ENCODE results near the gene NCOA6.
"Not testable (repeated sequence)": the region's sequence is repeated elsewhere in the genome, so short reads cannot be mapped to it uniquely, and the experiment has no call there.

Gene NCOA6

GRCh38 chr20:34831936-34832335 is 6.5 kb upstream of the NCOA6 start:
- in situ Hi-C loops (cut with HindIII; ENCODE audit: low sequenced_read_pairs), result no loop called here

- in situ Hi-C loops (cut with HindIII; ENCODE audit: low sequenced_read_pairs), result no loop called here
These were observed 3.7 kb upstream of the NCOA6 start for GRCh38 chr20:34829191-34829590.

DNA sequence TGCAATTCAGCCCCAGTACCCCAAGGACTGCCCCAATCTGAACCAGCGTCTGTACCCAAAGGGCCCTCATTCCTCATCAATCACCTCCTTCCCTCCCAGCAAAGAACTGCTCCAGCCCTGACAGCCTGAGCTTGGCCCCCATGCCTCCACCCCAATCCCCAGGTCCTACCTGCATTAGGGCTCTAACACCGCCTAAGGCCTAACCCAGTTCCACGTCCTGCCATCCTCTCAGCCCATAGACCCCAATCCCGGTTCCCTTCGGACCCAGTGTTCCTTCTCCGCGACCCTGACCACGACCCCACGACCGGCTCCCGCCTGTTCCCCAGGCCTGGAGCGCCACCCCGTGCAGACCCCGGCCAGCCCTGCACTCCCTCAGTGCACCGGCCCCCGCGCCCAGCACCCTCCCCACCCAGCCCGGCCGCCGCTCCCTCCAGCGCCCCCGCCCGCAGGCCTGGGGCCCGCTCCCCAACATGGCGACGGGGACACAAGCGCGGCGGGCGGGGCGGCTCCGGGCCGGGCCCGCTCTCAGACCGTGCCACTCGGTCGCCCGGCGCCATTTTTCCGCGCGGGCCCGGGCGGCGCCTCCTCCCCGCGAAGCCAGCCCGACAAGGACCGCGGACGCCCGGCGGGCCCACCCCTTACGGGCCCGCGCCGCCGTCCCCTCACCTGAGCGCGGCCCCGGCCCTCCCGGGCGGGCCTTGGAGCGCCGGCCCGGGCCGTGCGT is 483 bp downstream of the NCOA6 start:
- in situ Hi-C loops (cut with HindIII; ENCODE audit: low sequenced_read_pairs), result no loop called here

DNA sequence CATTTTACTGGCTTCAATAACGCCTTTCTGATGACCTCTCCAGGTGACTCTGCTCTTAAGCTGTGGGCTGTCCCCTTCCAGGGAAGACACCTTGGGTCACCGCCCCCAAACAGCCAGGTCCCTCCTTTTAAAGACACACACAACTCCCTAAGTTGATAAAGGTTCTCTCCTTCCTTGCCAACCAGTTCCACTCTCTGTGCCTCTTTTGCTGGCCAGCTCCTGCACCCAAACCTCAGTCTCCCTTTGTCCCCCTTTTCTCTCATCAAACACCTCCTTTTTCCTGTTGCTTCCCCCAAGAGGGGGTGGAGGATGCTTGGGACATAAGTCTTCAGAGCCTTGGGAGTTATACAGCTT is 1.0 kb downstream of the NCOA6 start:
- in situ Hi-C loops (cut with HindIII; ENCODE audit: low sequenced_read_pairs), result no loop called here

DNA sequence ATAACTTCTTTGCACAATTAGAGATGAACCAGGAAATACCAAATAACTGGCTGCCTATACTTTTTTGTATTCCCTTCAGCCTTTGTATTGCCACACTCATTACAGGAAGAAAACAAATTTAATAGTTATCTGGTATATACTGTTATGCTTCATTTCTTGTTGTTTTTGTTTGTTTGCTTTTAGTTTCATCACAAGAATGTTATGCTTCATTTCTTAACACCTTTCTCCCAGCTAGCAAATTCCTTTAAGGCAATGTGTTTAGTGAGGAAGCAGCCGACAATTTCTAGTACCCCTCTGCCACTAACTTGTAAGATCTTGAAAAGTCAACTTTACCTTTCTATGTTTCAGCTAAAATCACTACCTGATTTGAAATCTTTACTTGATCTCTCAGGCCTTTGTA is 1.4 kb downstream of the NCOA6 start:
- in situ Hi-C loops (cut with HindIII; ENCODE audit: low sequenced_read_pairs), result no loop called here

GRCh38 chr20:34820805-34821578 is 4.5 kb downstream of the NCOA6 start:
- in situ Hi-C loops (cut with HindIII; ENCODE audit: low sequenced_read_pairs), result no loop called here

DNA sequence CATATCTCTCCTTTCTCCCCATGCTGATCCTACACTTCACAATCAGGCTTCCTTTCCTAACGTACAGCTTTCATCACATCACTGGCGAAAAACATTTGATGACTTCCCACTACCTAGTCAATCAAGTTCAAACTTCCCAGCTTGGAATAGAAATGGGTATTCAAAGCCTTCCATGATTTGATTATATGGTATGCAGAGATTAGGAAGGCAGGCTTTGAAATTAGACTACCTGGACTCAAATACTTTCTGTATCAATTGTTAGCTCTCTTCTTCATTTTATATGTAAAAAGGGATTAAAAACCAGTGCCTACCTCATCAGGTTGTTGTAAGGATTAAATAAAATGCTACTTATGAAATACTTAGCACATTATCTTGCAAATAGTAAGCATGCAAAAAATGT is 7.7 kb downstream of the NCOA6 start:
- in situ Hi-C loops (cut with HindIII; ENCODE audit: low sequenced_read_pairs), result no loop called here

DNA sequence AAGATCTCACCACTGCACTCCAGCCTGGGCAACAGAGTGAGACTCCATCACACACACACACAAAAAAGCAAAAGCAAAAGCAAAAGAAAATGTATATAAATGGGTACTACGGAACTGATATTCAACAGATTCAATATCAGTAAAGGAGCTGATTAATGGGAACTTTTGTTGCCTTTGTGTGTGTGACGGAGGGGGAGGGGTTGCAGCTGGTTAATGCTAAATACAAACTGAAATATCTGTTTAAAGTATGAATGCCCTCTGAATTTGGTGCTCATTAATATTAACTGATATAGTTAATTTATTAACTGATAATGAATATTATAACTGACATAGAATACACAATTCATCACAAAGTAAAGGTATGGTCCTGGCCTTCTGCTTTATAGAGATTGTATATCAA is 8.4 kb downstream of the NCOA6 start:
- in situ Hi-C loops (cut with HindIII; ENCODE audit: low sequenced_read_pairs), result no loop called here

DNA sequence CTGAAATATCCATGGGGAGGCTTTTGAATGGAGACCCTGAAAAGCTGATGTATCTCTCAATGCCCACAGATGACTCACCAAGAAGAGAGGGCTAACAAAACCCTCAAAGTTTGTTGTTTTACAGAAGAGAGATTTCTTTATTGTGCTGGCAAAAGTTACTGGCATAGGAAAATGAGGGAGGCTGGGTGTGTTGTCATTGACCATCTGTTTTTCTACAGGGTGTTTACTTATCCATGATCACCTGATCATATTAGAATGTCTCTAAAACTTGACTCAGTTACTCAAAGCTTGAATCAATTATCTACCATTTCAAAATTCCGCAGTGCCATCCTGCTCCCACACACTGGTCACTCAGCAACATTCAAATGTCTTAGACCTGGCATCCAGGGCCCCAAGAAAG is 9.8 kb downstream of the NCOA6 start:
- in situ Hi-C loops (cut with HindIII; ENCODE audit: low sequenced_read_pairs), result no loop called here

GRCh38 chr20:34808583-34808982 is 16.9 kb downstream of the NCOA6 start:
- in situ Hi-C loops (cut with HindIII; ENCODE audit: low sequenced_read_pairs), result no loop called here

DNA sequence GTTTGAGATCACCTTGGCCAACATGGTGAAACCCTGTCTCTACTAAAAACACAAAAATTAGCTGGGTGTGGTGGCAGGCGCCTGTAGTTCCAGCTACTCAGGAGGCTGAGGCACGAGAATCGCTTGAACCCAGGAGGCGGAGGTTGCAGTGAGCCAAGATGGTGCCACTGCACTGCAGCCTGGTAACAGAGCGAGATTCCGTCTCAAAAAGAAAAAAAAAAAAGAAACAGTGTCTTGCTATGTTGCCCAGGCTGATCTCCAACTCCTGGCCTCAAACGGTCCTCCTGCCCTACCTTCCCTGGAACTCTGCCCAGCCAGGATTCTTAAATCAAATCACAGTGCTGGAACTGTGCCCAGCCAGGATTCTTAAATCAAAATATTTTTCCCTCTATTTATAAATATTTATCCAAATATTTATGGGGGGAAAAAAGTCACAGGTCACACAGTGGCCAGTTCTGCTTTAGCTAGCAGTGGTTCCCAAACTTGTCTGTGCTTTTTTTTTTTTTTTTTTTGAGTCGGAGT is 17.4 kb downstream of the NCOA6 start:
- in situ Hi-C loops (cut with HindIII; ENCODE audit: low sequenced_read_pairs), result not testable (repeated sequence)

DNA sequence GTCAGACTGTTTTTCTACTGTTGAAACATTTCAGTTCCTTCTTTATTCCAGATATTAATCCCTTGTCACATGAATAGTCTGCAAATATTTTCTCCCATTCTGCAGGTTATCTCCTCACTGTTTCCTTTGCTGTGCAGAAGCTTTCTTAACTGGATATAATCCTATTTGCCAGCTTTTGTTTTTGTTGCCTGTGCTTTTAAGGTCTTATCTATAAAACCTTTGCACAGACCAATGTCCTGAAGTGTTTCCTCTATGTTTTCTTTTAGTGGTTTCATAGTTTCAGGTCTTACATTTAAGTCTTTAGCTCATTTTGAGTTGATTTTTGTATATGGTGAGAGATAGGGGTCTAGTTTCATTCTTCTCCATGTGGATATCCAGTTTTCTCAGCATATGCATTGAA is 19.2 kb downstream of the NCOA6 start:
- in situ Hi-C loops (cut with HindIII; ENCODE audit: low sequenced_read_pairs), result no loop called here

DNA sequence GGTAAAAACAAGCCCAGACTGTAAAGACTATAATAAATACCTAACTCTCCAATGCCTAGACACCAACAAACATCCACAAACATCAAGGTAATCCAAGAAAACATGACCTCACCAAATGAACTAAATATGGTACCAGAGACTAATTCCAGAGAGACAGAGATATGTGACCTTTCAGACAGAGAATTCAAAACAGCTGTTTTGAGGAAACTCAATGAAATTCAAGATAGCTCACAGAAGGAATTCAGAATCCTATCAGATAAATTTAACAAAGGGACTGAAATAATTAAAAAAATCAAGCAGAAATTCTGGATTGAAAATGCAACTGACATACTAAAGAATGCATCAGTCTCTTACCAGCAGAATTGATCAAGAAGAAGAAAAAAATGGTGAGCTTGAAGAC is 26.6 kb downstream of the NCOA6 start:
- in situ Hi-C loops (cut with HindIII; ENCODE audit: low sequenced_read_pairs), result no loop called here

DNA sequence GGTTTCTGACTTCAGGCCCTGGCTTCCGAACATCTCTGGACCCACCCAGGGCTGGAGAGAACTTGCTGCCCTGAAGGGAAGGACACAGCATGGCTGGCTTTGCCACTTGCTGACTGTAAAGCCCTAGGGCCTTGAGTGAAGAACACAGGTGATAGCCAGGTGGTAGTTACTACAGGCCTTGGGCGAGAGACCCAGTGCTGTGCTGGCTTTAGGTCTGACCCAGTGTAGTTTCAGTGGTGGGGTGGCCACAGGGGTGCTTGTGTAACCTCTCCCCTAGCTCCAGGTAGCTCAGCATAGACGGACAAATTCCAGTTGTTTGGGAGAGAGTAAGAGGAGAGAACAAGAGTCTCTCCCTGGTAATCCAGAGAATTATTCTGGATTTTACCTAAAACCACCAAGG is 27.1 kb downstream of the NCOA6 start:
- in situ Hi-C loops (cut with HindIII; ENCODE audit: low sequenced_read_pairs), result no loop called here

GRCh38 chr20:34797012-34797995 is 28.1 kb downstream of the NCOA6 start:
- in situ Hi-C loops (cut with HindIII; ENCODE audit: low sequenced_read_pairs), result no loop called here

- in situ Hi-C loops (cut with HindIII; ENCODE audit: low sequenced_read_pairs), result no loop called here
These were observed 31.4 kb downstream of the NCOA6 start for GRCh38 chr20:34794006-34794585.

GRCh38 chr20:34792687-34793363 is 32.6 kb downstream of the NCOA6 start:
- in situ Hi-C loops (cut with HindIII; ENCODE audit: low sequenced_read_pairs), result no loop called here

- in situ Hi-C loops (cut with HindIII; ENCODE audit: low sequenced_read_pairs), result no loop called here
These were observed 34.0 kb downstream of the NCOA6 start for GRCh38 chr20:34791289-34792020.

DNA sequence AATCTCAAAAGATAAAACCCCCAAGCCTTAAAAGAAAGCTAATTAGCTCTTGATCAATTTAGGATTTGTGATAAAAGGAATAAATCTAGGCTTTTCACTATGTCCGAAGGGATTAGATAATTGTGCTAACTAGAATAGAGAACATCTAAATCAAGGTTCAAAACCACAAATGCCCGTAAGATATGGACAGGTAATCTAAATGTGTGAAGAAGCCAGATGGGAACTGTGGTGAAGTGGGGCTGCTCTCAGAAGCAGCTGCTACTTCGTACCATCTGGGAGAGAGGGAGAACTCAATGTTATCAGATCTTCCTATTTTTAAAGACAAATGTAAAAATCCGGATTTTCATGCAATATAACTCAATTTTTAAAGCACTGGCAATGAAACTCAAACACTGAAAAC is 44.2 kb downstream of the NCOA6 start:
- in situ Hi-C loops (cut with HindIII; ENCODE audit: low sequenced_read_pairs), result no loop called here

GRCh38 chr20:34780291-34780690 is 45.2 kb downstream of the NCOA6 start:
- in situ Hi-C loops (cut with HindIII; ENCODE audit: low sequenced_read_pairs), result not testable (repeated sequence)
